ENCODE results near the gene FGFR2.

FGFR2 gene

DNA sequence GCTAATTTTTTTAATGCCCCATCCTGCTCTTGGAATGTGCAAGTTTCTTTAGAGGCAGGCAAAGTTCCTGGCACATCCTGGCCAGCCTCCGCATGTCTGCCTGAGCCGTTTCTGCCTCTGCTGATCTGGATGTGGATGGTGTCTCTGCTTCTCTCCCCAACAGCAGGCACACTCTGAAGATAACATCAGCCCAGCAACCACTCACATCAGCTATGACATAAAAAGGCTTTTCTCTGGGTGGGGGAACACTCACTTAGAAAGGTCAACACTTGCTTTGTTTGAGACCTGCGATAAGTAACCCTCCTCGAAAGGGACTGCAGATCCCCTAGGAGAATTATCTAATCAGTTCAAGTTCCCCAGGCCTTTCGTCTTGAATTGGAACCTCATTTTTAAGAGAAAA, 142.9 kb downstream of the FGFR2 start:
- H3K36me3 ChIP-seq (ENCODE audit: control insufficient read depth, low read length): no peaks in the 10 kb centered on the region
- no peaks in the 10 kb centered on the region for H3K79me2 ChIP-seq (ENCODE audit: control insufficient read depth, low read length)
- no peaks in the 10 kb centered on the region for H3K4me1 ChIP-seq (ENCODE audit: control insufficient read depth, low read length)
- no peak overlapping the region for H3K27ac ChIP-seq (ENCODE audit: low read depth, low read length)
- H3K9me3 ChIP-seq (ENCODE audit: control insufficient read depth, insufficient read depth, low read length): no peaks in the 10 kb centered on the region
- H3K27me3 ChIP-seq (ENCODE audit: control insufficient read depth, low read length): no peaks in the 10 kb centered on the region
- no peaks in the 10 kb centered on the region for H4K20me1 ChIP-seq (ENCODE audit: control insufficient read depth, insufficient read depth, low read depth, low read length)
- H3K9me2 ChIP-seq (replicated peaks; ENCODE audit: control insufficient read depth, low read length): no peaks in the 10 kb centered on the region
- no peaks in the 10 kb centered on the region for H3F3A ChIP-seq (ENCODE audit: control insufficient read depth, insufficient read depth)
- no peak overlapping the region for H3K4me3 ChIP-seq (ENCODE audit: low read length)
- TF ChIP-seq, protein P1, sequence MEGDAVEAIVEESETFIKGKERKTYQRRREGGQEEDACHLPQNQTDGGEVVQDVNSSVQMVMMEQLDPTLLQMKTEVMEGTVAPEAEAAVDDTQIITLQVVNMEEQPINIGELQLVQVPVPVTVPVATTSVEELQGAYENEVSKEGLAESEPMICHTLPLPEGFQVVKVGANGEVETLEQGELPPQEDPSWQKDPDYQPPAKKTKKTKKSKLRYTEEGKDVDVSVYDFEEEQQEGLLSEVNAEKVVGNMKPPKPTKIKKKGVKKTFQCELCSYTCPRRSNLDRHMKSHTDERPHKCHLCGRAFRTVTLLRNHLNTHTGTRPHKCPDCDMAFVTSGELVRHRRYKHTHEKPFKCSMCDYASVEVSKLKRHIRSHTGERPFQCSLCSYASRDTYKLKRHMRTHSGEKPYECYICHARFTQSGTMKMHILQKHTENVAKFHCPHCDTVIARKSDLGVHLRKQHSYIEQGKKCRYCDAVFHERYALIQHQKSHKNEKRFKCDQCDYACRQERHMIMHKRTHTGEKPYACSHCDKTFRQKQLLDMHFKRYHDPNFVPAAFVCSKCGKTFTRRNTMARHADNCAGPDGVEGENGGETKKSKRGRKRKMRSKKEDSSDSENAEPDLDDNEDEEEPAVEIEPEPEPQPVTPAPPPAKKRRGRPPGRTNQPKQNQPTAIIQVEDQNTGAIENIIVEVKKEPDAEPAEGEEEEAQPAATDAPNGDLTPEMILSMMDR (IDR thresholded peaks at IDR 0.05; ENCODE audit: low read depth, low read length, poor library complexity, severe bottlenecking): no peak
- TF ChIP-seq EZH2phosphoT487 (IDR thresholded peaks at IDR 0.05; ENCODE audit: borderline replicate concordance, low read length): no peak
- no peak overlapping the region for H3K4me2 ChIP-seq (ENCODE audit: low read length)

DNA sequence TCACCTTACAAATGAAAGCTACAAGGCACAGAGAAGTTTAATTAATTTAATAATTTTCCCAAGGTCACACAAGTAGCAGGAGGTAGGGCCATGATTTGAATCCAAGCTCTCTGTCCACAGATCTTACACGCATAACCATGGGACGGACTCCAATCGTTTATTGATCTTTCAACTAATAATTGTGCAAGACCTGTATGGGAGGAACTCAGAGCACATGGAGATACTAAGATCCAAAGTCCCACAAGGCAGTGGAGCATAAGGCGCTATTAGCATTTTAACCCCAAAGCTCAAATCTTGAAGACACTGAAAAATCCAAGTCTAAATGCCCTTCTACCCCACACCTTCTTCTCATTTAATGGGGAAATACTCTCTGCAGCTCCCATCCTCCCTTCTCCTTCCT, 143.5 kb downstream of the FGFR2 start:
- Histone ChIP-seq H3K4me1 (ENCODE audit: control insufficient read depth, low read length) (no peaks in the 10 kb centered on the region), H3K4me2 (ENCODE audit: low read length) (no peak overlapping the region), H3K9me2 (replicated peaks; ENCODE audit: control insufficient read depth, low read length) (no peaks in the 10 kb centered on the region), H3K4me3 (ENCODE audit: low read length) (no peak overlapping the region), H4K20me1 (ENCODE audit: control insufficient read depth, insufficient read depth, low read depth, low read length) (no peaks in the 10 kb centered on the region), H3F3A (ENCODE audit: control insufficient read depth, insufficient read depth) (no peaks in the 10 kb centered on the region), H3K36me3 (ENCODE audit: control insufficient read depth, low read length) (no peaks in the 10 kb centered on the region), H3K79me2 (ENCODE audit: control insufficient read depth, low read length) (no peaks in the 10 kb centered on the region), H3K27ac (ENCODE audit: low read depth, low read length) (no peak overlapping the region), H3K9me3 (ENCODE audit: control insufficient read depth, insufficient read depth, low read length) (no peaks in the 10 kb centered on the region), H3K27me3 (ENCODE audit: control insufficient read depth, low read length) (no peaks in the 10 kb centered on the region)
- TF ChIP-seq, protein P1 (IDR thresholded peaks at IDR 0.05; ENCODE audit: low read depth, low read length, poor library complexity, severe bottlenecking): no peak
- TF ChIP-seq EZH2phosphoT487 (IDR thresholded peaks at IDR 0.05; ENCODE audit: borderline replicate concordance, low read length): no peak

DNA sequence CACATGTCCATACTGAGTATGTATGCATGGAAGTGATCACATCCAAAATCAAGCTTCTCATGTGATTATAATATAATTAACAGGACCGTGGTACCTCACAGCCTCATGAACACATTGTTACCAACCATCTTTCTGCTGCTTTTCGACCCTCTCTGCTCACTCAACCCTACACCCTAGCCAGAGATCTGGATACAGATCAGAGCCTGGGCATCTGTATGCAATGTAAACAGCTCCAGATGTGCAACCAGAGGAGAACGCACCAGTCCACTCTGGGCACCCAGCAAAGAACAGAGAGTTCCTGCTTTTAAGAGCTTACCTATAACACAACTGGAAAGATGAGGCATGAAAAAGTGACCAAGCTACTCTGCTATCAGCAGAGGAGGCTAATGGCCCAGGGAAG, 145.1 kb downstream of the FGFR2 start:
- H4K20me1 ChIP-seq (ENCODE audit: control insufficient read depth, insufficient read depth, low read depth, low read length): no peaks in the 10 kb centered on the region
- H3K27ac ChIP-seq (ENCODE audit: low read depth, low read length): no peak overlapping the region
- TF ChIP-seq EZH2phosphoT487 (IDR thresholded peaks at IDR 0.05; ENCODE audit: borderline replicate concordance, low read length): no peak
- TF ChIP-seq, protein P1 (IDR thresholded peaks at IDR 0.05; ENCODE audit: low read depth, low read length, poor library complexity, severe bottlenecking): no peak
- no peak overlapping the region for H3K4me3 ChIP-seq (ENCODE audit: low read length)
- H3F3A ChIP-seq (ENCODE audit: control insufficient read depth, insufficient read depth): no peaks in the 10 kb centered on the region
- no peaks in the 10 kb centered on the region for H3K9me3 ChIP-seq (ENCODE audit: control insufficient read depth, insufficient read depth, low read length)
- H3K79me2 ChIP-seq (ENCODE audit: control insufficient read depth, low read length): no peaks in the 10 kb centered on the region
- H3K36me3 ChIP-seq (ENCODE audit: control insufficient read depth, low read length): no peaks in the 10 kb centered on the region
- H3K4me1 ChIP-seq (ENCODE audit: control insufficient read depth, low read length): no peaks in the 10 kb centered on the region
- H3K4me2 ChIP-seq (ENCODE audit: low read length): no peak overlapping the region
- no peaks in the 10 kb centered on the region for H3K9me2 ChIP-seq (replicated peaks; ENCODE audit: control insufficient read depth, low read length)
- H3K27me3 ChIP-seq (ENCODE audit: control insufficient read depth, low read length): no peaks in the 10 kb centered on the region

DNA sequence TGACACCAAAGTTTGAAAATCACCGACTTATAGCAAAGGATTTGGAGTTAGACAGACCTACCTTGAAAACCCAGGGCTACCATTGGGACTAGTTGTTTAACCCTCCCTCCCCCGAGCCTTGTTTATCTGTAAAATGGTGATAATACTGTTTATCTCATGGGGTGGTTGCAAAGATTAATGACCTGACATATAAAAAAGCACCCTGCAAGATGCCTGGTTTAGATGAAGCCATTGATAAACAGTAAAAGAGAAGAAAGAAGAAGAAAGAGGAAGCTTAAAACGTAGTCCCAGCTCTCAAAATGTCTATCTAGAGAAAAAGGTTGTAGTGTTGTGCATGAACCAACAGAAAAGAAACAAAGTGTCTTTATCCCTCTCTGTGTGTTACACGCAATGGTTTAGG, 145.7 kb downstream of the FGFR2 start:
- H4K20me1 ChIP-seq (ENCODE audit: control insufficient read depth, insufficient read depth, low read depth, low read length): no peaks in the 10 kb centered on the region
- H3K4me2 ChIP-seq (ENCODE audit: low read length): no peak overlapping the region

More for the DNA sequence above, 145.7 kb downstream of the FGFR2 start:
- H3K4me3 ChIP-seq (ENCODE audit: low read length): no peak overlapping the region
- H3K36me3 ChIP-seq (ENCODE audit: control insufficient read depth, low read length): no peaks in the 10 kb centered on the region
- H3K9me3 ChIP-seq (ENCODE audit: control insufficient read depth, insufficient read depth, low read length): no peaks in the 10 kb centered on the region
- H3K79me2 ChIP-seq (ENCODE audit: control insufficient read depth, low read length): no peaks in the 10 kb centered on the region
- no peaks in the 10 kb centered on the region for H3F3A ChIP-seq (ENCODE audit: control insufficient read depth, insufficient read depth)
- H3K4me1 ChIP-seq (ENCODE audit: control insufficient read depth, low read length): no peaks in the 10 kb centered on the region
- no peak overlapping the region for H3K27ac ChIP-seq (ENCODE audit: low read depth, low read length)
- no peaks in the 10 kb centered on the region for H3K27me3 ChIP-seq (ENCODE audit: control insufficient read depth, low read length)
- no peaks in the 10 kb centered on the region for H3K9me2 ChIP-seq (replicated peaks; ENCODE audit: control insufficient read depth, low read length)
- TF ChIP-seq, protein P1 (IDR thresholded peaks at IDR 0.05; ENCODE audit: low read depth, low read length, poor library complexity, severe bottlenecking): no peak
- TF ChIP-seq EZH2phosphoT487 (IDR thresholded peaks at IDR 0.05; ENCODE audit: borderline replicate concordance, low read length): no peak
